Uterus (tissue), 2 donors: ENCODE measurements around the gene DLST.

Source experiments
- CTCF ChIP-seq, 4 experiments: fragments of 200-600 bp in 2 of 4; fragments of 450-650 bp in 2 of 4; sonication (generic) in 2 of 4; IDR thresholded peaks; one replicate each; pipeline ENCODE4 v1.5.1; 2016 to 2019; ENCODE audit warnings: antibody characterized with exemption in 4 of 4, mild to moderate bottlenecking in 2 of 4, moderate library complexity in 1 of 4
- POLR2A ChIP-seq, 2 donors: fragments of 450-650 bp; IDR thresholded peaks; one replicate each; pipeline ENCODE4 v1.6.1; 2016; ENCODE audit warnings: antibody characterized with exemption in 2 of 2, mild to moderate bottlenecking in 1 of 2, moderate library complexity in 1 of 2

- no peak for TF ChIP-seq CTCF (IDR thresholded peaks at IDR 0.05)
- TF ChIP-seq POLR2A (IDR thresholded peaks at IDR 0.05): no peak
Measured at GRCh38 chr14:74853581-74853980, 28.1 kb upstream of the DLST start.
